WTC11 (cell line): ENCODE results near the gene HJURP. TPM values are rescaled to one million over a fixed set of nuclear protein-coding genes. Genes with fewer than 3 reads are reported as not detected.

Source experiments
- ATAC-seq: fragments of 200-7000 bp; cut with Tn5 transposase; 2 replicates; pipeline ENCODE4 v1.10.0; 2021; ENCODE audit warnings: mild to moderate bottlenecking, moderate library complexity
- CTCF ChIA-PET: fragments of 300-600 bp; sonication (Branson Sonifier 250); formaldehyde crosslinking; loops from one replicate; lab custom pipeline; 2021; ENCODE audit warnings: antibody characterized with exemption; lab: Charles Lee
- POLR2A ChIA-PET: fragments of 350-600 bp; sonication (Branson Sonifier 250); formaldehyde crosslinking; loops from one replicate; lab custom pipeline; 2021; ENCODE audit warnings: antibody characterized with exemption; lab: Charles Lee
- DNase-seq: peaks from one replicate; pipeline ENCODE4 v3.0.0; 2021; ENCODE audit warnings: low spot score
- H3K27ac Mint-ChIP-seq: 2 replicates; pipeline ENCODE4 v1.8.0; 2021; ENCODE audit warnings: mixed read lengths
- H3K27me3 Mint-ChIP-seq: 2 replicates; pipeline ENCODE4 v1.8.0; 2021; ENCODE audit warnings: low read depth, mild to moderate bottlenecking, moderate library complexity, mixed read lengths
- H3K36me3 Mint-ChIP-seq: 2 replicates; pipeline ENCODE4 v1.8.0; 2021; ENCODE audit warnings: mixed read lengths
- H3K4me1 Mint-ChIP-seq: 2 replicates; pipeline ENCODE4 v1.8.0; 2022; ENCODE audit warnings: mixed read lengths
- H3K4me3 Mint-ChIP-seq: 2 replicates; pipeline ENCODE4 v1.8.0; 2021; ENCODE audit warnings: mild to moderate bottlenecking, moderate library complexity, mixed read lengths
- H3K9me3 Mint-ChIP-seq: 2 replicates; pipeline ENCODE4 v1.8.0; 2021; ENCODE audit warnings: mixed read lengths
- EMX1 ChIP-seq: fragments of 250-450 bp; sonication (Bioruptor Pico); IDR thresholded peaks from 2 replicates; pipeline ENCODE4 v1.8.0; 2021; ENCODE audit warnings: mild to moderate bottlenecking
- GABPB1 ChIP-seq: sonication (generic); formaldehyde crosslinking; IDR thresholded peaks from 2 replicates; pipeline ENCODE4 v1.8.1; 2023; ENCODE audit warnings: mild to moderate bottlenecking, missing genetic modification reagents
- GRHL2 ChIP-seq: fragments of 250-450 bp; sonication (Bioruptor Pico); IDR thresholded peaks from 2 replicates; pipeline ENCODE4 v1.8.0; 2022; ENCODE audit warnings: mild to moderate bottlenecking, moderate library complexity; ENCODE audit not compliant: insufficient replicate concordance, severe bottlenecking
- HMGA2 ChIP-seq: fragments of 250-450 bp; sonication (Bioruptor Pico); IDR thresholded peaks from 2 replicates; pipeline ENCODE4 v1.4.0; 2021; ENCODE audit warnings: mild to moderate bottlenecking, moderate library complexity
- IRF2 ChIP-seq: sonication (generic); formaldehyde crosslinking; IDR thresholded peaks from 2 replicates; pipeline ENCODE4 v1.8.0; 2022; ENCODE audit warnings: low read depth, missing genetic modification reagents, borderline replicate concordance
- MXD4 ChIP-seq: fragments of 250-450 bp; sonication (Bioruptor Pico); IDR thresholded peaks from 2 replicates; pipeline ENCODE4 v1.8.0; 2021; ENCODE audit warnings: mild to moderate bottlenecking, moderate library complexity, borderline replicate concordance
- NR1H2 ChIP-seq: sonication (generic); formaldehyde crosslinking; IDR thresholded peaks from 2 replicates; pipeline ENCODE4 v1.9.0; 2021; ENCODE audit warnings: mild to moderate bottlenecking, moderate library complexity, missing genetic modification reagents
- TP53 ChIP-seq: sonication (generic); formaldehyde crosslinking; IDR thresholded peaks from 2 replicates; pipeline ENCODE4 v1.8.1; 2023; ENCODE audit warnings: mild to moderate bottlenecking, missing genetic modification reagents
- ZBTB21 ChIP-seq: sonication (generic); formaldehyde crosslinking; IDR thresholded peaks from 2 replicates; pipeline ENCODE4 v1.8.1; 2023; ENCODE audit warnings: mild to moderate bottlenecking, missing genetic modification reagents, borderline replicate concordance
- ZNF121 ChIP-seq: sonication (generic); formaldehyde crosslinking; IDR thresholded peaks from 2 replicates; pipeline ENCODE4 v1.8.0; 2023; ENCODE audit warnings: missing genetic modification reagents
- ZNF138 ChIP-seq: sonication (generic); formaldehyde crosslinking; conservative IDR thresholded peaks from 2 replicates; pipeline ENCODE4 v1.8.1; 2022; ENCODE audit warnings: mild to moderate bottlenecking, moderate library complexity, missing genetic modification reagents
- ZNF232 ChIP-seq: sonication (generic); formaldehyde crosslinking; IDR thresholded peaks from 2 replicates; pipeline ENCODE4 v1.8.0; 2022; ENCODE audit warnings: mild to moderate bottlenecking, missing genetic modification reagents
- ZNF396 ChIP-seq: fragments of 250-450 bp; sonication (Bioruptor Pico); IDR thresholded peaks from 2 replicates; pipeline ENCODE4 v1.8.0; 2021; ENCODE audit warnings: mild to moderate bottlenecking, moderate library complexity, borderline replicate concordance
- total RNA-seq: library from RNA; stranded (reverse); gene quantifications from 3 replicates; pipeline ENCODE4 v1.2.3, GENCODE V29; 2021
- TF ChIP-seq, protein P1 (sequence below): sonication (generic); formaldehyde crosslinking; IDR thresholded peaks from 2 replicates; pipeline ENCODE4 v1.8.0; 2022; ENCODE audit warnings: mild to moderate bottlenecking, missing genetic modification reagents
- TF ChIP-seq, protein P2 (sequence below): sonication (generic); formaldehyde crosslinking; IDR thresholded peaks from 2 replicates; pipeline ENCODE4 v1.8.1; 2023; ENCODE audit warnings: mild to moderate bottlenecking, missing genetic modification reagents
- TF ChIP-seq, protein P3 (sequence below): sonication (generic); formaldehyde crosslinking; IDR thresholded peaks from 2 replicates; pipeline ENCODE4 v1.8.0; 2023; ENCODE audit warnings: missing genetic modification reagents
- TF ChIP-seq, protein P4 (sequence below): sonication (generic); formaldehyde crosslinking; IDR thresholded peaks from 2 replicates; pipeline ENCODE4 v1.8.1; 2022; ENCODE audit warnings: low read depth, mild to moderate bottlenecking, moderate library complexity, missing genetic modification reagents, borderline replicate concordance
- TF ChIP-seq, protein P5 (sequence below): sonication (generic); formaldehyde crosslinking; IDR thresholded peaks from 2 replicates; pipeline ENCODE4 v1.8.1; 2022; ENCODE audit warnings: low read depth, missing genetic modification reagents, borderline replicate concordance
- TF ChIP-seq, protein P6 (sequence below): sonication (generic); formaldehyde crosslinking; IDR thresholded peaks from 2 replicates; pipeline ENCODE4 v1.8.0; 2023; ENCODE audit warnings: missing genetic modification reagents, mild to moderate bottlenecking, borderline replicate concordance
- TF ChIP-seq, protein P7 (sequence below): fragments of 250-450 bp; sonication (Bioruptor Pico); IDR thresholded peaks from 2 replicates; pipeline ENCODE4 v1.9.0; 2021; ENCODE audit warnings: mild to moderate bottlenecking

The HJURP gene
- total RNA-seq, 1 experiment from 2014 or later, result 83.7 TPM

DNA sequence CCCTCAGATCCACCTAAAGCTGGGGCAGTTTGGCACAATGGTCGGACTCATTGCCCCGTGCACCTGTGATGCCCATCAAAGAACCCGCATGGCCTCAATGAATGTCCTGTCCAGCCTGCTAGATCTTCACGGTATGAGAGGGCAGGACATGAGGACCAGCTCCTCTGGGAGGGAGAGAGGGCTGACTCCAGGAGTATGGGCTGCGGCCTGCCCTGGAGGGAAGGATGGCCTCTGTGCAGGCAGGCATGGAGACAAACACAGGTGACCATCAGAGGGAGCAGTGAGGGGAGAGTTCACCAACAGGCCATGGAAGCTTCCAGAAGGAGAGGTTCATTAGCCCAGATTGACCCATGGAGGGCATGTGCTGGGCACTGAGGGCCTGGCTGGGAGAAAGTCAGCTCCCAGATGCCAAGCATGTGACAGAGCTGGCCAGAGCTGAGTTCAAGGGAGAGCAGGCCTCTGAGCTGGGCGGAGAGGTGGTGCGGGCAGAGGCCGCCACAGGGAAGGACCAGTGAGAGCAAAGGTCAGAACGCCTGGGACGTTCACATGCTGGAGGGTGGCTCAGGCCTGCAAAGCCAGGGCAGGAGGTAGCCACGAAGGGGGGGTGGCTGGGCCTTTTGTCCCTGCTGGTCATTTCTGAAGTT is 36.2 kb downstream of the HJURP start:
- DNase-seq, result no peak
- Mint-ChIP-seq H3K36me3 (no peaks in the 10 kb centered on the region), H3K27me3 (no peaks in the 10 kb centered on the region), H3K4me1 (no peaks in the 10 kb centered on the region), H3K9me3 (peaks cover 7% of the 10 kb centered on the region; the same call in 1 of the 2 replicates), H3K27ac (no peak overlapping the region), H3K4me3 (no peak overlapping the region)
- no peak for TF ChIP-seq ZNF121
- no peak for TF ChIP-seq TP53
- no peak for TF ChIP-seq NR1H2 (CRISPR knock-in tag)
- TF ChIP-seq, protein P1, sequence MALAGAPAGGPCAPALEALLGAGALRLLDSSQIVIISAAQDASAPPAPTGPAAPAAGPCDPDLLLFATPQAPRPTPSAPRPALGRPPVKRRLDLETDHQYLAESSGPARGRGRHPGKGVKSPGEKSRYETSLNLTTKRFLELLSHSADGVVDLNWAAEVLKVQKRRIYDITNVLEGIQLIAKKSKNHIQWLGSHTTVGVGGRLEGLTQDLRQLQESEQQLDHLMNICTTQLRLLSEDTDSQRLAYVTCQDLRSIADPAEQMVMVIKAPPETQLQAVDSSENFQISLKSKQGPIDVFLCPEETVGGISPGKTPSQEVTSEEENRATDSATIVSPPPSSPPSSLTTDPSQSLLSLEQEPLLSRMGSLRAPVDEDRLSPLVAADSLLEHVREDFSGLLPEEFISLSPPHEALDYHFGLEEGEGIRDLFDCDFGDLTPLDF (CRISPR knock-in tag), result no peak
- CTCF ChIA-PET, result interaction anchor here (1.3 kb wide), 1 partner anchor 15 kb away, joined by 3 read pairs; no protein-coding TSS in a partner anchor
- POLR2A ChIA-PET, result no interaction called here
- no peak for ATAC-seq

DNA sequence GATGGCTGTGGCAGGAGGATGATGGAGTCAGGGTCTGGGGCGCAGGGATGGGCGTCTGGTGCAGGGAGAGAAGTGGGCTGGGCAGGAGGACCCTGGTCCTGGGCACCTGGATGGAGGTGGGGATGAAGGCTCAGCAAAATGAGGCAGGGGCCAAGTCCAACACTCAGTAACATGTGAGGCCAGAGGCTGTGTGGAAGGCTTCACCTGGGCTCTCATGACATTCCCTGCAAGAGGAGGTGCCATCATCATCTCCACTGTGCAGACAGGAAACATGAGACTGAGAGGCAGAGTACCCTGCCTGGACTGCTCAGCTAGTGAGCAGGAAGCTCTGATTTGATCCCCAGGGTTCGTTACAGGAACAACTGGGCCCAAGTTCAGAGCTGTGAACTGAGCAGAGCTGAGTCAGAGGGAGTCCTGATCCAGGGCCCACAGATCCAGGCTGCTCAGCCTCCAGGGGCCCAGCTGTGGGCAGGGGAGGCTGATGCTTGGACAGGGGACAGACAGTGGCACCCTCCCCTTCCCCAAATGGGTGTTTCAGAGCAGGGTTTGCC is 36.9 kb downstream of the HJURP start:
- peaks cover 7% of the 10 kb centered on the region; the same call in 1 of the 2 replicates for H3K9me3 Mint-ChIP-seq
- H3K27me3 Mint-ChIP-seq, result no peaks in the 10 kb centered on the region
- no peaks in the 10 kb centered on the region for H3K36me3 Mint-ChIP-seq
- H3K4me3 Mint-ChIP-seq, result no peak overlapping the region
- CTCF ChIA-PET, result no interaction called here
- DNase-seq, result no peak
- H3K4me1 Mint-ChIP-seq, result no peaks in the 10 kb centered on the region
- ATAC-seq, result no peak
- TF ChIP-seq NR1H2 (CRISPR knock-in tag) (no peak), IRF2 (CRISPR knock-in tag) (no peak), ZNF138 (CRISPR knock-in tag) (no peak), ZNF121 (no peak), GRHL2 (CRISPR knock-in tag) (no peak), MXD4 (CRISPR knock-in tag) (no peak), ZNF232 (CRISPR knock-in tag) (no peak), EMX1 (CRISPR knock-in tag) (no peak), ZNF396 (CRISPR knock-in tag) (no peak), ZBTB21 (CRISPR knock-in tag) (no peak), HMGA2 (no peak), GABPB1 (CRISPR knock-in tag) (no peak)
- TF ChIP-seq, protein P2, sequence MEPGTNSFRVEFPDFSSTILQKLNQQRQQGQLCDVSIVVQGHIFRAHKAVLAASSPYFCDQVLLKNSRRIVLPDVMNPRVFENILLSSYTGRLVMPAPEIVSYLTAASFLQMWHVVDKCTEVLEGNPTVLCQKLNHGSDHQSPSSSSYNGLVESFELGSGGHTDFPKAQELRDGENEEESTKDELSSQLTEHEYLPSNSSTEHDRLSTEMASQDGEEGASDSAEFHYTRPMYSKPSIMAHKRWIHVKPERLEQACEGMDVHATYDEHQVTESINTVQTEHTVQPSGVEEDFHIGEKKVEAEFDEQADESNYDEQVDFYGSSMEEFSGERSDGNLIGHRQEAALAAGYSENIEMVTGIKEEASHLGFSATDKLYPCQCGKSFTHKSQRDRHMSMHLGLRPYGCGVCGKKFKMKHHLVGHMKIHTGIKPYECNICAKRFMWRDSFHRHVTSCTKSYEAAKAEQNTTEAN (CRISPR knock-in tag), result no peak
- TF ChIP-seq, protein P3, sequence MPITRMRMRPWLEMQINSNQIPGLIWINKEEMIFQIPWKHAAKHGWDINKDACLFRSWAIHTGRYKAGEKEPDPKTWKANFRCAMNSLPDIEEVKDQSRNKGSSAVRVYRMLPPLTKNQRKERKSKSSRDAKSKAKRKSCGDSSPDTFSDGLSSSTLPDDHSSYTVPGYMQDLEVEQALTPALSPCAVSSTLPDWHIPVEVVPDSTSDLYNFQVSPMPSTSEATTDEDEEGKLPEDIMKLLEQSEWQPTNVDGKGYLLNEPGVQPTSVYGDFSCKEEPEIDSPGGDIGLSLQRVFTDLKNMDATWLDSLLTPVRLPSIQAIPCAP (CRISPR knock-in tag), result no peak
- TF ChIP-seq, protein P4, sequence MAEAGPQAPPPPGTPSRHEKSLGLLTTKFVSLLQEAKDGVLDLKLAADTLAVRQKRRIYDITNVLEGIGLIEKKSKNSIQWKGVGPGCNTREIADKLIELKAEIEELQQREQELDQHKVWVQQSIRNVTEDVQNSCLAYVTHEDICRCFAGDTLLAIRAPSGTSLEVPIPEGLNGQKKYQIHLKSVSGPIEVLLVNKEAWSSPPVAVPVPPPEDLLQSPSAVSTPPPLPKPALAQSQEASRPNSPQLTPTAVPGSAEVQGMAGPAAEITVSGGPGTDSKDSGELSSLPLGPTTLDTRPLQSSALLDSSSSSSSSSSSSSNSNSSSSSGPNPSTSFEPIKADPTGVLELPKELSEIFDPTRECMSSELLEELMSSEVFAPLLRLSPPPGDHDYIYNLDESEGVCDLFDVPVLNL (CRISPR knock-in tag), result no peak
- TF ChIP-seq, protein P5, sequence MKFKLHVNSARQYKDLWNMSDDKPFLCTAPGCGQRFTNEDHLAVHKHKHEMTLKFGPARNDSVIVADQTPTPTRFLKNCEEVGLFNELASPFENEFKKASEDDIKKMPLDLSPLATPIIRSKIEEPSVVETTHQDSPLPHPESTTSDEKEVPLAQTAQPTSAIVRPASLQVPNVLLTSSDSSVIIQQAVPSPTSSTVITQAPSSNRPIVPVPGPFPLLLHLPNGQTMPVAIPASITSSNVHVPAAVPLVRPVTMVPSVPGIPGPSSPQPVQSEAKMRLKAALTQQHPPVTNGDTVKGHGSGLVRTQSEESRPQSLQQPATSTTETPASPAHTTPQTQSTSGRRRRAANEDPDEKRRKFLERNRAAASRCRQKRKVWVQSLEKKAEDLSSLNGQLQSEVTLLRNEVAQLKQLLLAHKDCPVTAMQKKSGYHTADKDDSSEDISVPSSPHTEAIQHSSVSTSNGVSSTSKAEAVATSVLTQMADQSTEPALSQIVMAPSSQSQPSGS (CRISPR knock-in tag), result no peak
- TF ChIP-seq, protein P6, sequence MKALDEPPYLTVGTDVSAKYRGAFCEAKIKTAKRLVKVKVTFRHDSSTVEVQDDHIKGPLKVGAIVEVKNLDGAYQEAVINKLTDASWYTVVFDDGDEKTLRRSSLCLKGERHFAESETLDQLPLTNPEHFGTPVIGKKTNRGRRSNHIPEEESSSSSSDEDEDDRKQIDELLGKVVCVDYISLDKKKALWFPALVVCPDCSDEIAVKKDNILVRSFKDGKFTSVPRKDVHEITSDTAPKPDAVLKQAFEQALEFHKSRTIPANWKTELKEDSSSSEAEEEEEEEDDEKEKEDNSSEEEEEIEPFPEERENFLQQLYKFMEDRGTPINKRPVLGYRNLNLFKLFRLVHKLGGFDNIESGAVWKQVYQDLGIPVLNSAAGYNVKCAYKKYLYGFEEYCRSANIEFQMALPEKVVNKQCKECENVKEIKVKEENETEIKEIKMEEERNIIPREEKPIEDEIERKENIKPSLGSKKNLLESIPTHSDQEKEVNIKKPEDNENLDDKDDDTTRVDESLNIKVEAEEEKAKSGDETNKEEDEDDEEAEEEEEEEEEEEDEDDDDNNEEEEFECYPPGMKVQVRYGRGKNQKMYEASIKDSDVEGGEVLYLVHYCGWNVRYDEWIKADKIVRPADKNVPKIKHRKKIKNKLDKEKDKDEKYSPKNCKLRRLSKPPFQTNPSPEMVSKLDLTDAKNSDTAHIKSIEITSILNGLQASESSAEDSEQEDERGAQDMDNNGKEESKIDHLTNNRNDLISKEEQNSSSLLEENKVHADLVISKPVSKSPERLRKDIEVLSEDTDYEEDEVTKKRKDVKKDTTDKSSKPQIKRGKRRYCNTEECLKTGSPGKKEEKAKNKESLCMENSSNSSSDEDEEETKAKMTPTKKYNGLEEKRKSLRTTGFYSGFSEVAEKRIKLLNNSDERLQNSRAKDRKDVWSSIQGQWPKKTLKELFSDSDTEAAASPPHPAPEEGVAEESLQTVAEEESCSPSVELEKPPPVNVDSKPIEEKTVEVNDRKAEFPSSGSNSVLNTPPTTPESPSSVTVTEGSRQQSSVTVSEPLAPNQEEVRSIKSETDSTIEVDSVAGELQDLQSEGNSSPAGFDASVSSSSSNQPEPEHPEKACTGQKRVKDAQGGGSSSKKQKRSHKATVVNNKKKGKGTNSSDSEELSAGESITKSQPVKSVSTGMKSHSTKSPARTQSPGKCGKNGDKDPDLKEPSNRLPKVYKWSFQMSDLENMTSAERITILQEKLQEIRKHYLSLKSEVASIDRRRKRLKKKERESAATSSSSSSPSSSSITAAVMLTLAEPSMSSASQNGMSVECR, result no peak
- TF ChIP-seq, protein P7, sequence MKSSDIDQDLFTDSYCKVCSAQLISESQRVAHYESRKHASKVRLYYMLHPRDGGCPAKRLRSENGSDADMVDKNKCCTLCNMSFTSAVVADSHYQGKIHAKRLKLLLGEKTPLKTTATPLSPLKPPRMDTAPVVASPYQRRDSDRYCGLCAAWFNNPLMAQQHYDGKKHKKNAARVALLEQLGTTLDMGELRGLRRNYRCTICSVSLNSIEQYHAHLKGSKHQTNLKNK, result no peak
- H3K27ac Mint-ChIP-seq, result no peak overlapping the region
- POLR2A ChIA-PET, result no interaction called here
